ENCODE results near the gene SAMD14. TPM values are rescaled to one million over a fixed set of nuclear protein-coding genes. Genes with fewer than 3 reads are reported as not detected.
"Not testable (repeated sequence)": the region's sequence is repeated elsewhere in the genome, so short reads cannot be mapped to it uniquely, and the experiment has no call there.

Gene SAMD14
- total RNA-seq, 2 experiments from 2014 or later: 0.59 TPM; not detected in 1

GRCh38 chr17:50062293-50063243 lies 67.4 kb downstream of the SAMD14 start:
- Histone ChIP-seq H3K36me3 (ENCODE audit: insufficient read depth, low read length) (peaks cover 4% of the 10 kb centered on the region; the same call in 1 of the 2 replicates), H3K4me1 (ENCODE audit: insufficient read depth, low read length, poor library complexity, severe bottlenecking) (peaks cover 35% of the 10 kb centered on the region), H4K20me1 (ENCODE audit: insufficient read depth, low read length) (no peaks in the 10 kb centered on the region), H2AFZ (ENCODE audit: low read length) (no peak overlapping the region), H3K79me2 (ENCODE audit: insufficient read depth, low read depth, low read length) (no peaks in the 10 kb centered on the region), H3K9me3 (ENCODE audit: low read length) (no peaks in the 10 kb centered on the region), H3K4me3 (ENCODE audit: low read depth, low read length, poor library complexity, severe bottlenecking) (no peak overlapping the region), H3K27ac (ENCODE audit: low read depth, low read length, poor library complexity, severe bottlenecking) (no peak overlapping the region), H3K4me2 (ENCODE audit: low read length) (no peak overlapping the region), H3K9me2 (ENCODE audit: insufficient read depth, low read length) (no peaks in the 10 kb centered on the region)
- POLR2A ChIA-PET: no interaction called here
- CTCF ChIA-PET (ENCODE audit: unreplicated experiment): no interaction called here
- TF ChIP-seq, protein P1, sequence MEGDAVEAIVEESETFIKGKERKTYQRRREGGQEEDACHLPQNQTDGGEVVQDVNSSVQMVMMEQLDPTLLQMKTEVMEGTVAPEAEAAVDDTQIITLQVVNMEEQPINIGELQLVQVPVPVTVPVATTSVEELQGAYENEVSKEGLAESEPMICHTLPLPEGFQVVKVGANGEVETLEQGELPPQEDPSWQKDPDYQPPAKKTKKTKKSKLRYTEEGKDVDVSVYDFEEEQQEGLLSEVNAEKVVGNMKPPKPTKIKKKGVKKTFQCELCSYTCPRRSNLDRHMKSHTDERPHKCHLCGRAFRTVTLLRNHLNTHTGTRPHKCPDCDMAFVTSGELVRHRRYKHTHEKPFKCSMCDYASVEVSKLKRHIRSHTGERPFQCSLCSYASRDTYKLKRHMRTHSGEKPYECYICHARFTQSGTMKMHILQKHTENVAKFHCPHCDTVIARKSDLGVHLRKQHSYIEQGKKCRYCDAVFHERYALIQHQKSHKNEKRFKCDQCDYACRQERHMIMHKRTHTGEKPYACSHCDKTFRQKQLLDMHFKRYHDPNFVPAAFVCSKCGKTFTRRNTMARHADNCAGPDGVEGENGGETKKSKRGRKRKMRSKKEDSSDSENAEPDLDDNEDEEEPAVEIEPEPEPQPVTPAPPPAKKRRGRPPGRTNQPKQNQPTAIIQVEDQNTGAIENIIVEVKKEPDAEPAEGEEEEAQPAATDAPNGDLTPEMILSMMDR (conservative IDR thresholded peaks at IDR 0.05; ENCODE audit: low read length): no peak
- TF ChIP-seq EZH2phosphoT487 (IDR thresholded peaks at IDR 0.05; ENCODE audit: borderline replicate concordance, low read depth, low read length): no peak
- no TSS peak for BruUV-seq (replicated peaks)
- intact Hi-C loops (cut with micrococcal nuclease; ENCODE audit: unreplicated experiment): no loop called here
- no peak for DNase-seq (ENCODE audit: low spot score)

DNA sequence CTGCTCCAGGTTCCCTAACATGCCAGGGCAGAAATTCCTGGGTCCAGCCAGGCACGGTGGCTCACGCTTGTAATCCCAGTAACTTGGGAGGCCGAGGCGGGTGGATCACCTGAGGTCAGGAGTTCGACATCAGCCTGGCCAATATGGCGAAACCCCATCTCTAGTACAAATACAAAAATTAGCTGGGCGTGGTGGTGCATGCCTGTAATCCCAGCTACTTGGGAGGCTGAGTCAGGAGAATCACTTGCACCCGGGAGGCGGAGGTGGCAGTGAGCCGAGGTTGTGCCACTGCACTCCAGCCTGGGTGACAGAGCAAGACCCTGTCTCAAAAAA lies 68.3 kb downstream of the SAMD14 start:
- H3K9me3 ChIP-seq (ENCODE audit: low read length); CTCF ChIA-PET (ENCODE audit: unreplicated experiment); H3K36me3 ChIP-seq (ENCODE audit: insufficient read depth, low read length); H4K20me1 ChIP-seq (ENCODE audit: insufficient read depth, low read length); POLR2A ChIA-PET; H3K9me2 ChIP-seq (ENCODE audit: insufficient read depth, low read length); H3K79me2 ChIP-seq (ENCODE audit: insufficient read depth, low read depth, low read length); DNase-seq (ENCODE audit: low spot score); intact Hi-C loops (cut with micrococcal nuclease; ENCODE audit: unreplicated experiment); H3K27ac ChIP-seq (ENCODE audit: low read depth, low read length, poor library complexity, severe bottlenecking); H3K4me3 ChIP-seq (ENCODE audit: low read depth, low read length, poor library complexity, severe bottlenecking); H2AFZ ChIP-seq (ENCODE audit: low read length); H3K4me2 ChIP-seq (ENCODE audit: low read length); BruUV-seq (replicated peaks): not testable (repeated sequence)
- H3K4me1 ChIP-seq (ENCODE audit: insufficient read depth, low read length, poor library complexity, severe bottlenecking): peaks cover 42% of the 10 kb centered on the region

GRCh38 chr17:50060951-50061712 lies 68.8 kb downstream of the SAMD14 start:
- H3K9me2 ChIP-seq (ENCODE audit: insufficient read depth, low read length): no peaks in the 10 kb centered on the region
- no peak overlapping the region for H3K4me3 ChIP-seq (ENCODE audit: low read depth, low read length, poor library complexity, severe bottlenecking)
- no TSS peak for BruUV-seq (replicated peaks)
- no peaks in the 10 kb centered on the region for H4K20me1 ChIP-seq (ENCODE audit: insufficient read depth, low read length)
- peaks cover 4% of the 10 kb centered on the region; the same call in 1 of the 2 replicates for H3K36me3 ChIP-seq (ENCODE audit: insufficient read depth, low read length)
- TF ChIP-seq, protein P1 (conservative IDR thresholded peaks at IDR 0.05; ENCODE audit: low read length): no peak
- TF ChIP-seq EZH2phosphoT487 (IDR thresholded peaks at IDR 0.05; ENCODE audit: borderline replicate concordance, low read depth, low read length): no peak
- H2AFZ ChIP-seq (ENCODE audit: low read length): no peak overlapping the region
- H3K4me2 ChIP-seq (ENCODE audit: low read length): peak overlapping the region; percentile 30
- H3K79me2 ChIP-seq (ENCODE audit: insufficient read depth, low read depth, low read length): no peaks in the 10 kb centered on the region; the same call in 1 of the 2 replicates
- H3K27ac ChIP-seq (ENCODE audit: low read depth, low read length, poor library complexity, severe bottlenecking): no peak overlapping the region
- H3K4me1 ChIP-seq (ENCODE audit: insufficient read depth, low read length, poor library complexity, severe bottlenecking): peaks cover 42% of the 10 kb centered on the region
- intact Hi-C loops (cut with micrococcal nuclease; ENCODE audit: unreplicated experiment): no loop called here
- DNase-seq (ENCODE audit: low spot score): no peak
- ChIA-PET CTCF (ENCODE audit: unreplicated experiment) (no interaction called here), POLR2A (no interaction called here)
- H3K9me3 ChIP-seq (ENCODE audit: low read length): no peaks in the 10 kb centered on the region

Other genes with a start within 250 kb of the SAMD14 start
- 0.28 and 0.47 TPM in 2 replicates for gene DLX4, start 161.0 kb downstream of the SAMD14 start, total RNA-seq (2014; rRNA removed; shearing (Covaris generic))
- gene DLX4, start 161.0 kb downstream of the SAMD14 start, total RNA-seq (2022): 0.27 and 1.3 TPM in 2 replicates
- not detected in 2 replicates for gene DLX3, start 134.9 kb downstream of the SAMD14 start, total RNA-seq (2014; rRNA removed; shearing (Covaris generic))
- not detected in 2 replicates for gene DLX3, start 134.9 kb downstream of the SAMD14 start, total RNA-seq (2022)
- 23.2 and 30.7 TPM in 2 replicates for gene ITGA3, start 74.0 kb downstream of the SAMD14 start, total RNA-seq (2014; rRNA removed; shearing (Covaris generic))
- gene ITGA3, start 74.0 kb downstream of the SAMD14 start, total RNA-seq (2022): 15.2 and 15.6 TPM in 2 replicates
- gene PDK2, start 34.8 kb downstream of the SAMD14 start, total RNA-seq (2014; rRNA removed; shearing (Covaris generic)): 10.4 and 21.8 TPM in 2 replicates
- 27.7 and 30.1 TPM in 2 replicates for gene PDK2, start 34.8 kb downstream of the SAMD14 start, total RNA-seq (2022)
- gene PPP1R9B, start 20.5 kb upstream of the SAMD14 start, total RNA-seq (2014; rRNA removed; shearing (Covaris generic)): 45.3 and 73.2 TPM in 2 replicates
- gene PPP1R9B, start 20.5 kb upstream of the SAMD14 start, total RNA-seq (2022): 73.9 and 87.0 TPM in 2 replicates
- 0.57 TPM in 1 of 2 replicates, not detected in the other for gene SGCA, start 35.8 kb upstream of the SAMD14 start, total RNA-seq (2014; rRNA removed; shearing (Covaris generic))
- gene SGCA, start 35.8 kb upstream of the SAMD14 start, total RNA-seq (2022): 1.1 TPM in 1 of 2 replicates, not detected in the other
- not detected in 2 replicates for gene COL1A1, start 71.5 kb upstream of the SAMD14 start, total RNA-seq (2014; rRNA removed; shearing (Covaris generic))
- not detected in 2 replicates for gene COL1A1, start 71.5 kb upstream of the SAMD14 start, total RNA-seq (2022)
- not detected in 2 replicates for gene TMEM92, start 144.3 kb upstream of the SAMD14 start, total RNA-seq (2014; rRNA removed; shearing (Covaris generic))
- gene TMEM92, start 144.3 kb upstream of the SAMD14 start, total RNA-seq (2022): not detected in 2 replicates
- gene XYLT2, start 216.0 kb upstream of the SAMD14 start, total RNA-seq (2014; rRNA removed; shearing (Covaris generic)): 22.4 and 22.5 TPM in 2 replicates
- 20.9 and 25.5 TPM in 2 replicates for gene XYLT2, start 216.0 kb upstream of the SAMD14 start, total RNA-seq (2022)
- 80.2 and 85.1 TPM in 2 replicates for gene MRPL27, start 243.0 kb upstream of the SAMD14 start, total RNA-seq (2014; rRNA removed; shearing (Covaris generic))
- gene MRPL27, start 243.0 kb upstream of the SAMD14 start, total RNA-seq (2022): 63.9 and 68.8 TPM in 2 replicates
- gene EME1, start 243.1 kb upstream of the SAMD14 start, total RNA-seq (2014; rRNA removed; shearing (Covaris generic)): 25.2 and 34.0 TPM in 2 replicates
- 34.2 and 38.2 TPM in 2 replicates for gene EME1, start 243.1 kb upstream of the SAMD14 start, total RNA-seq (2022)

Data from OCI-LY7 (cell line).